Measurements from ENCODE around the gene RPL10A. TPM values are rescaled to one million over a fixed set of nuclear protein-coding genes. Genes with fewer than 3 reads are reported as not detected.

RPL10A gene
- 1,582 and 2,681 TPM in 2 replicates for total RNA-seq (ENCODE audit: low replicate concordance)

GRCh38 chr6:35468181-35468979, at the start of gene RPL10A:
TSS of gene RPL10A (plus strand) at chr6:35468401. CDS start at chr6:35468435, 34 bp downstream.

GRCh38 chr6:35452183-35453090, 15.8 kb upstream of the RPL10A start, which contains the start of gene FANCE:
TSS of gene FANCE (plus strand) at chr6:35452338. CDS start at chr6:35452546, 208 bp downstream.

GRCh38 chr6:35496841-35497570, 28.8 kb downstream of the RPL10A start, which contains the start of gene TEAD3:
TSS of gene TEAD3 (minus strand) at chr6:35497079.

GRCh38 chr6:35512740-35513139, 44.5 kb downstream of the RPL10A start, which contains the start of gene TULP1:
TSS of gene TULP1 (minus strand) at chr6:35512896. CDS start at chr6:35512858, 38 bp downstream.

Other genes starting within 250 kb of the RPL10A start
- 11.7 and 17.4 TPM in 2 replicates for gene ZNF76, start 208.7 kb upstream of the RPL10A start, total RNA-seq (ENCODE audit: low replicate concordance)
- 0.53 and 0.70 TPM in 2 replicates for gene DEF6, start 170.6 kb upstream of the RPL10A start, total RNA-seq (ENCODE audit: low replicate concordance)
- 5.4 and 10.0 TPM in 2 replicates for gene PPARD, start 125.8 kb upstream of the RPL10A start, total RNA-seq (ENCODE audit: low replicate concordance)
- gene FANCE, start 16.1 kb upstream of the RPL10A start, total RNA-seq (ENCODE audit: low replicate concordance) = 2.8 and 3.9 TPM in 2 replicates
- 2.5 and 7.4 TPM in 2 replicates for gene TEAD3, start 28.7 kb downstream of the RPL10A start, total RNA-seq (ENCODE audit: low replicate concordance)
- not detected in 2 replicates for gene TULP1, start 44.5 kb downstream of the RPL10A start, total RNA-seq (ENCODE audit: low replicate concordance)
- gene FKBP5, start 220.5 kb downstream of the RPL10A start, total RNA-seq (ENCODE audit: low replicate concordance) = 4.5 and 4.7 TPM in 2 replicates

Measured in smooth muscle cell of the coronary artery (primary cell).